Naive thymus-derived CD8-positive, alpha-beta T cell (primary cell): Measurements from ENCODE around the gene ADISSP. TPM values are rescaled to one million over a fixed set of nuclear protein-coding genes. Genes with fewer than 3 reads are reported as not detected.

ENCODE experiments used
- ATAC-seq, 2 donors: fragments of 150-1000 bp; cut with Tn5 transposase in 1 of 2; sonication (Bioruptor Pico), chemical (Tn5 transposase) in 1 of 2; 1 replicate in 1 of 2; 2 replicates in 1 of 2; pipeline ENCODE4 v1.10.0; 2021; ENCODE audit warnings: mild to moderate bottlenecking in 2 of 2, moderate library complexity in 2 of 2
- POLR2A ChIA-PET: fragments of 350-600 bp; sonication (Branson Sonifier 250); formaldehyde crosslinking; loops from one replicate; lab custom pipeline; 2021; ENCODE audit warnings: antibody characterized with exemption; lab: Charles Lee
- DNase-seq, 10 donors: peaks; one replicate each; pipeline versions ENCODE4 v3.0.0 to v3.0.0-alpha.2; 2020 to 2022
- H3K27ac Mint-ChIP-seq, 10 donors: one replicate each; pipeline ENCODE4 v1.8.0; 2020 to 2022; ENCODE audit warnings: mild to moderate bottlenecking in 10 of 10, mixed read lengths in 10 of 10, moderate library complexity in 4 of 10, inconsistent platforms in 1 of 10
- H3K27me3 Mint-ChIP-seq, 5 donors: one replicate each; pipeline ENCODE4 v1.8.0; 2021 to 2022; ENCODE audit warnings: mixed read lengths in 5 of 5
- H3K36me3 Mint-ChIP-seq, 3 donors: one replicate each; pipeline ENCODE4 v1.8.0; 2020 to 2022; ENCODE audit warnings: mixed read lengths in 3 of 3, mild to moderate bottlenecking in 2 of 3, inconsistent platforms in 1 of 3
- H3K4me1 Mint-ChIP-seq, 4 donors: one replicate each; pipeline ENCODE4 v1.8.0; 2021 to 2022; ENCODE audit warnings: mixed read lengths in 4 of 4
- H3K4me3 Mint-ChIP-seq, 10 donors: one replicate each; pipeline ENCODE4 v1.8.0; 2020 to 2022; ENCODE audit warnings: mild to moderate bottlenecking in 10 of 10, mixed read lengths in 10 of 10, moderate library complexity in 6 of 10, inconsistent platforms in 1 of 10
- H3K9me3 Mint-ChIP-seq, 9 donors: one replicate each; pipeline ENCODE4 v1.8.0; 2020 to 2022; ENCODE audit warnings: mixed read lengths in 9 of 9, mild to moderate bottlenecking in 3 of 9, inconsistent platforms in 1 of 9, moderate library complexity in 1 of 9
- polyA plus RNA-seq, 3 donors: library from polyadenylated mRNA; unstranded; fragments of 300-500 nt; fragmentation: Illumina TruSeq; gene quantifications; one replicate each; pipeline ENCODE4 v1.2.3, GENCODE V29; 2021
- total RNA-seq, 8 experiments: library from RNA in 2 of 8; stranded (reverse) in 2 of 8; gene quantifications; one replicate each; pipeline ENCODE4 v1.2.3 and lab custom pipeline; 2021 to 2026

ADISSP gene
- total and polyA plus RNA-seq, 5 experiments from 2014 or later, result 17.6 to 32.4 (median 19.6) TPM

DNA sequence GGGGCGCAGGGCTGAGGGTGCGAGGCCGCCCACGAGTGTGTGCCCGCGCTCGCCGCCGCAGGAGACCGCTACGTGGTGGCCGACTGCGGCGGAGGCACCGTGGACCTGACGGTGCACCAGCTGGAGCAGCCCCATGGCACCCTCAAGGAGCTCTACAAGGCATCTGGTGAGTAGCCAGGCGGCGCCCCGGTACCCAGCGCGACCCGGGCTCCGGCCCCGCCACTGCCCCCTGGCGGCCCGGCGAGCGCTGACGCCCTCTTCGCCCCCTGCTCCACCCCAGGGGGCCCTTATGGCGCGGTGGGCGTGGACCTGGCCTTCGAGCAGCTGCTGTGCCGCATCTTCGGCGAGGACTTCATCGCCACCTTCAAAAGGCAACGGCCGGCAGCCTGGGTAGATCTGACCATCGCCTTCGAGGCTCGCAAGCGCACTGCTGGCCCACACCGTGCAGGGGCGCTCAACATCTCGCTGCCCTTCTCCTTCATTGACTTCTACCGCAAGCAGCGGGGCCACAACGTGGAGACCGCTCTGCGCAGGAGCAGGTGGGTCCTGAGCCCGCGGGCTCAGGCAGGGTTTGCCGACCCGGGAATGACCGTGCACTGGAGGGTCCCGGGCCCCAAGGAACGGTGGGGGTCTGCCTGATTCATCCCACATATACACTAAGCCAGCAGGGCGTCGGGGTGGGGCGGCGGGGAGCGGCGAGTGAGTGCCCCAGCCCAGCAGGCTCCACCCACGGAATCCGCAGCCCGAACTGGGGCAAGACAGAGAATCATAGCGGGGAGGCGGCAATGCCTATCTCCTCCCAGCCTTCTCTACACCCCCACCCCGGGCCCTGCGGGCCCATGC, 17.6 kb downstream of the ADISSP start:
- ATAC-seq (peak; percentile 39 to 49), DNase-seq (peak in 6 of 10 donors; percentile 11 to 39 (median 28))
- Mint-ChIP-seq H3K27ac (no peak overlapping the region), H3K4me1 (peaks cover 10 to 23% (median 19%) of the 10 kb centered on the region in 4 donors), H3K36me3 (no peaks in the 10 kb centered on the region), H3K27me3 (peaks cover 0 to 24% (median 0%) of the 10 kb centered on the region in 5 donors), H3K9me3 (no peaks in the 10 kb centered on the region), H3K4me3 (no peak overlapping the region)
- POLR2A ChIA-PET, result interaction anchor here (1.7 kb wide), 1 partner anchor 71 kb away, joined by 7 read pairs; the partner anchor contains the start of gene AP5S1

DNA sequence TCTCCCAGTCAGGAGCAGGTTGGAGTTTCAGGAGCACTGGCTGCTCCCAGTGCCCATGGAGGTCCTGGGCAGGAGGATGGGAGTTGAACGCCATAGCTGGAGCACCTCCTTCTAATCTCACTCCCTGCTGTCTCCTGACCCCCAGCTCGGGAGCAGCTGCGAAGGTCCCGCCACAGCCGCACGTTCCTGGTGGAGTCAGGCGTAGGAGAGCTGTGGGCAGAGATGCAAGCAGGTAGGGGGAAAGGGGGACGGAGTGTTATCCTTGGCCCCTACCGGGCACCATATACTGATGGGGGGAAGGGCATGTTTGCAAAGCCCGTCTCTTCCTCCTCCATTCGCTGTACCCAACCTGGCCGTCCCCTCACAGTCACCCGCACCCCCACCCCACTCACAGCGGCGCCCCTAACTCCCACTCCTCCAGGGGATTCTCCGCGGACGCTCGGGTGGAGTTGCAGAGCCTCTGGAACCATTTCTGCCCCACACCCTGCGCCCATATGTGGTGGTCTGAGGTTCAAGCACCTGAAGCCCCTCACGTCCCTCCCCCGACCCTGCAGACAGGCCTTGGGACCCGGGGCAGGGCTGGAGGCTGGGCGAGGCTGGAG, 18.4 kb downstream of the ADISSP start:
- ATAC-seq, result no peak
- peaks cover 14 to 30% (median 26%) of the 10 kb centered on the region in 4 donors for H3K4me1 Mint-ChIP-seq
- no peak overlapping the region for H3K4me3 Mint-ChIP-seq
- no peak for DNase-seq
- POLR2A ChIA-PET, result interaction anchor here (0.9 kb wide), 1 partner anchor 19 kb away, joined by 3 read pairs; the partner anchor contains the start of gene ADISSP
- H3K27me3 Mint-ChIP-seq, result peaks cover 0 to 32% (median 0%) of the 10 kb centered on the region in 5 donors
- no peak overlapping the region for H3K27ac Mint-ChIP-seq
- peaks cover 0 to 2% (median 0%) of the 10 kb centered on the region in 9 donors for H3K9me3 Mint-ChIP-seq
- no peaks in the 10 kb centered on the region for H3K36me3 Mint-ChIP-seq

DNA sequence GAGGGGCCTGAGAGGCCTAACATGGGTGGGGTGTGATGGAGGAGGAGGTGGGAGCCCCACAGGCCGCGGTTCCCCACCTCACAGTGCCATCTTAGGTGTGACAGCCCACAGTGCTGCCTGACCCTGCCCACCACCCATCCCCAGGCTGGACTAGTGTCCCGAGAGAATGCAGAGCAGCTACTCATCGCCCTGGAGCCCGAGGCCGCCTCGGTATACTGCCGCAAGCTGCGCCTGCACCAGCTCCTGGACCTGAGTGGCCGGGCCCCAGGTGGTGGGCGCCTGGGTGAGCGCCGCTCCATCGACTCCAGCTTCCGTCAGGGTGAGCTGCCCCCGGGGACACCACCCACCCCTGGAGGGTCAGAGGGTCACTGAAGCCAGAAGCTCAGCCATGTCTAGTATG, 19.5 kb downstream of the ADISSP start:
- no peak overlapping the region for H3K4me3 Mint-ChIP-seq
- peaks cover 0 to 34% (median 0%) of the 10 kb centered on the region in 5 donors for H3K27me3 Mint-ChIP-seq
- ATAC-seq (no peak), DNase-seq (no peak)
- H3K9me3 Mint-ChIP-seq, result peaks cover 0 to 2% (median 0%) of the 10 kb centered on the region in 9 donors
- peaks cover 14 to 27% (median 25%) of the 10 kb centered on the region in 4 donors for H3K4me1 Mint-ChIP-seq
- H3K27ac Mint-ChIP-seq, result no peak overlapping the region
- POLR2A ChIA-PET, result interaction anchor here (0.6 to 1.7 kb wide), 3 partner anchors 16 to 39 kb away, joined by 3 to 4 read pairs (median 3); partner anchors contain the start of genes ADISSP and CENPB
- H3K36me3 Mint-ChIP-seq, result no peaks in the 10 kb centered on the region

GRCh38 chr20:3747471-3747870, 20.1 kb downstream of the ADISSP start:
- POLR2A ChIA-PET, result interaction anchor here (0.6 to 1.7 kb wide), 3 partner anchors 16 to 73 kb away, joined by 3 to 4 read pairs (median 3); partner anchors contain the start of genes AP5S1 and CENPB
- no peak overlapping the region for H3K27ac Mint-ChIP-seq
- H3K36me3 Mint-ChIP-seq, result no peaks in the 10 kb centered on the region
- peaks cover 0 to 34% (median 0%) of the 10 kb centered on the region in 5 donors for H3K27me3 Mint-ChIP-seq
- no peak overlapping the region for H3K4me3 Mint-ChIP-seq
- peaks cover 0 to 2% (median 0%) of the 10 kb centered on the region in 9 donors for H3K9me3 Mint-ChIP-seq
- DNase-seq (no peak), ATAC-seq (no peak)
- H3K4me1 Mint-ChIP-seq, result peaks cover 13 to 21% (median 20%) of the 10 kb centered on the region in 4 donors

GRCh38 chr20:3745686-3746173, 21.8 kb downstream of the ADISSP start:
- peaks cover 8 to 15% (median 12%) of the 10 kb centered on the region in 4 donors for H3K4me1 Mint-ChIP-seq
- peaks cover 0 to 2% (median 0%) of the 10 kb centered on the region in 9 donors for H3K9me3 Mint-ChIP-seq
- peaks cover 0 to 34% (median 4%) of the 10 kb centered on the region in 5 donors for H3K27me3 Mint-ChIP-seq
- H3K4me3 Mint-ChIP-seq, result peak overlapping the region in 4 of 10 donors; percentile 30 to 75 (median 51)
- POLR2A ChIA-PET, result interaction anchor here (1.0 kb wide), 1 partner anchor 23 kb away, joined by 3 read pairs; no protein-coding TSS in a partner anchor
- no peaks in the 10 kb centered on the region for H3K36me3 Mint-ChIP-seq
- peak overlapping the region in 1 of 10 donors; percentile 8 for H3K27ac Mint-ChIP-seq
- DNase-seq (no peak), ATAC-seq (no peak)

- Mint-ChIP-seq H3K27ac (peak overlapping the region in 2 of 10 donors; percentile 20 to 72), H3K4me1 (peaks cover 8 to 15% (median 12%) of the 10 kb centered on the region in 4 donors), H3K36me3 (no peaks in the 10 kb centered on the region), H3K9me3 (peaks cover 0 to 2% (median 0%) of the 10 kb centered on the region in 9 donors), H3K4me3 (peak overlapping the region; percentile 57 to 84 (median 70)), H3K27me3 (peaks cover 0 to 36% (median 4%) of the 10 kb centered on the region in 5 donors)
- peak; percentile 80 for ATAC-seq
- DNase-seq, result peak; percentile 45 to 83 (median 66)
- POLR2A ChIA-PET, result interaction anchor here (1.0 kb wide), 1 partner anchor 24 kb away, joined by 3 read pairs; no protein-coding TSS in a partner anchor
These were observed 22.5 kb downstream of the ADISSP start for GRCh38 chr20:3744806-3745685.

DNA sequence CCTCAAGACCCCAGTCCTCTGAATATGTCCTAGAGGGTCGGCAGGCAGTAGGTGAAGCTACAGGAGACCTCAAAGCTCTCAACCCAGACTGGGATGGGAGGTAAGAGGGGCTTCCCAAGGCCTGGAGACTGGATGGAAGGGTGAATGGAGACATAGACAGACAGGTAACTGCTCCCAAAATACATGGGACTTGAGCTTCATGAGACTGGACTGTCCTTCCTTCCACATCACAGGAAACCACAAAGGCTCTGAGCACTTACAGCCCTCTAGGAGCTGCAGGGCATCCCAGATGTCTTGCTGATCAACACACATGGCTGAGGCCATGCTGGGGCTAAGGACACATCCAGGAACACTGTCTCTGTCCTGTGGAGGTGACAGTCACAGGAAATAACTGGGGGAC, 23.5 kb downstream of the ADISSP start:
- POLR2A ChIA-PET, result no interaction called here
- ATAC-seq, result no peak
- H3K27ac Mint-ChIP-seq, result peak overlapping the region in 1 of 10 donors; percentile 15
- H3K4me3 Mint-ChIP-seq, result peak overlapping the region in 4 of 10 donors; percentile 11 to 79 (median 67)
- H3K27me3 Mint-ChIP-seq, result peaks cover 0 to 36% (median 4%) of the 10 kb centered on the region in 5 donors
- H3K4me1 Mint-ChIP-seq, result peaks cover 8 to 15% (median 12%) of the 10 kb centered on the region in 4 donors
- peaks cover 0 to 2% (median 0%) of the 10 kb centered on the region in 9 donors for H3K9me3 Mint-ChIP-seq
- no peak for DNase-seq
- H3K36me3 Mint-ChIP-seq, result no peaks in the 10 kb centered on the region

- DNase-seq (no peak), ATAC-seq (no peak)
- Mint-ChIP-seq H3K4me1 (peaks cover 8 to 15% (median 12%) of the 10 kb centered on the region in 4 donors), H3K27ac (peak overlapping the region in 1 of 10 donors; percentile 26), H3K36me3 (no peaks in the 10 kb centered on the region), H3K4me3 (peak overlapping the region in 1 of 10 donors; percentile 11), H3K27me3 (peaks cover 0 to 36% (median 4%) of the 10 kb centered on the region in 5 donors), H3K9me3 (peaks cover 0 to 2% (median 0%) of the 10 kb centered on the region in 9 donors)
- POLR2A ChIA-PET, result no interaction called here
These were observed 24.3 kb downstream of the ADISSP start for GRCh38 chr20:3743251-3743650.

DNA sequence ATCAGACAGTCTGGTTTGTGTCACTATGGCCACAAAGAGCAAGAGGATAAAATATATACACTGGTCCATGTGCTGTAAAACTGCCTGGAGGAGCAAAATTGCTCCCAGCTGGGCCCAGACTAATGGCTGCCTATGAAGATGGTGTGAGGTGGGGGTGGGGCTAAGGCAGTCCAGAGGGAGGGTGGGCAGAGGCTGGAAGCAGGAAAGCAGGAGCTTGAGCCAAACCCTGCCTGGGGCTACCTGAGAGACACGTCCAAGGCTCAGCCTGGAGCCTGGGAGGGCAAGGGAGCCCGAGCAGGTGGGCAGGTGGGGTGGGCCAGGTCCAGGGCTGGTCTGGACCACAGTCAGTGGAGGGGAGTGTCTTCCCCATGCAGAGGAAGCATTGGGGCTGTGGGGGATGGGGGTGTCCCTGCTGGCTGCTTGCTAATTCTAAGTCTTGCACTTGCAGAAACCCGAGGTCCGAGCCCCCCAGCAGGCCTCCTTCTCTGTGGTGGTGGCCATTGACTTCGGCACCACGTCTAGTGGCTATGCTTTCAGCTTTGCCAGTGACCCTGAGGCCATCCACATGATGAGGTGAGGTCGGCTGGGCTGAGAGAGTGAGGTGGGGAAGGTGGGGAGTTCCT, 25.6 kb downstream of the ADISSP start:
- POLR2A ChIA-PET, result interaction anchor here (0.8 kb wide), 1 partner anchor 499 kb away, joined by 3 read pairs; no protein-coding TSS in a partner anchor
- DNase-seq (no peak), ATAC-seq (no peak)
- H3K4me1 Mint-ChIP-seq, result peaks cover 8 to 15% (median 12%) of the 10 kb centered on the region in 4 donors
- peaks cover 0 to 2% (median 0%) of the 10 kb centered on the region in 9 donors for H3K9me3 Mint-ChIP-seq
- no peak overlapping the region for H3K27ac Mint-ChIP-seq
- H3K4me3 Mint-ChIP-seq, result no peak overlapping the region
- H3K36me3 Mint-ChIP-seq, result no peaks in the 10 kb centered on the region
- H3K27me3 Mint-ChIP-seq, result peaks cover 0 to 28% (median 4%) of the 10 kb centered on the region in 5 donors

DNA sequence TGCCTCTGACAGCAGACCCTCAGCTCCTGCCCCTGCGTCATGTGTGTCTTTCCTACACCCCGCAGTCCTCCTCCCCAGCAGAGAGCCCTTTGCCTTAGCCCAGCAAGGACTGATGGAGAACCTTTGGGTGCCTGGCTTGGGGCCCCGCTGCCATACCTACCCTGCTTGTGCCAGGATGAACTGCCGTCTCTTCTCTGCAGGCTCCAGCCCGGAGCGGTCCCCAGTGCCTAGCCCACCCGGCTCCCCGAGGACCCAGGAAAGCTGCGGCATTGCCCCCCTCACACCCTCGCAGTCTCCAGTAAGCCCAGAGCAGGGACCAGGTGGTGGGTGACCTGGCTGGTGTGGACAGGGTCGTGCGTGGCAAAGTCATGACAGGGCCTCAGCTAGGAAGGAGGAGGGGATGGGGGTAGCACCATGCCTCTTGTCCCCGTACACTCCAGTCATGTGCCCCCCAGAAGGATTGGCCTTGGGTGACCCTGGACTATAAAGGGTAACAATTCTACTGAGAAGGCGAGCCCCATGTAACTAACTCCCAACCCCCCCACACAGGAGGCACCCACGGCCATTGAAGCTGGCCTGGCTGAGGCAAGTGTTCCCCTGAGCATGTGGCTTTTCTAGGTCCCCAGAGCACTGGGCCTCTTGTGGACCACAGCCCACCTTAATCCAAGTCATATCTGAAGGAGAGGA, 26.8 kb downstream of the ADISSP start:
- Mint-ChIP-seq H3K9me3 (peaks cover 0 to 2% (median 0%) of the 10 kb centered on the region in 9 donors), H3K27me3 (peaks cover 0 to 20% (median 4%) of the 10 kb centered on the region in 5 donors), H3K4me1 (peaks cover 8 to 15% (median 12%) of the 10 kb centered on the region in 4 donors), H3K4me3 (no peak overlapping the region), H3K36me3 (no peaks in the 10 kb centered on the region), H3K27ac (no peak overlapping the region)
- ATAC-seq (no peak), DNase-seq (no peak)
- POLR2A ChIA-PET, result interaction anchor here (0.6 to 0.8 kb wide), 2 partner anchors 320 to 500 kb away, joined by 3 to 4 read pairs; no protein-coding TSS in a partner anchor
